Gastroesophageal sphincter (tissue), 4 donors: ENCODE results near the gene ANKS1A. TPM values are rescaled to one million over a fixed set of nuclear protein-coding genes. Genes with fewer than 3 reads are reported as not detected.

Source experiments
- ATAC-seq: fragments of 150-250 bp; one replicate; pipeline ENCODE4 v1.9.1; 2016; ENCODE audit warnings: mild to moderate bottlenecking, moderate library complexity
- H3K27ac ChIP-seq, 4 donors: fragments of 200-600 bp; sonication (generic) in 3 of 4; 1 replicate in 3 of 4; 2 replicates in 1 of 4; pipeline ENCODE4 v1.5.1; 2016 to 2019
- H3K27me3 ChIP-seq: fragments of 200-600 bp; sonication (generic); one replicate; pipeline ENCODE4 v1.5.1; 2019
- H3K36me3 ChIP-seq, 2 donors: fragments of 200-600 bp; sonication (generic); one replicate each; pipeline ENCODE4 v1.5.1; 2019; ENCODE audit warnings: control low read depth in 1 of 2
- H3K4me1 ChIP-seq, 3 donors: fragments of 200-600 bp; sonication (generic); 1 replicate in 2 of 3; 2 replicates in 1 of 3; pipeline ENCODE4 v1.5.1; 2016 to 2019; ENCODE audit warnings: control low read depth in 2 of 3
- H3K4me3 ChIP-seq, 2 donors: fragments of 200-600 bp; sonication (generic); one replicate each; pipeline ENCODE4 v1.5.1; 2019; ENCODE audit warnings: mild to moderate bottlenecking in 1 of 2, moderate library complexity in 1 of 2
- H3K9me3 ChIP-seq, 3 donors: fragments of 200-600 bp; sonication (generic); one replicate each; pipeline ENCODE4 v1.5.1; 2017 to 2019; ENCODE audit warnings: control low read depth in 2 of 3
- EP300 ChIP-seq: sonication (generic); formaldehyde crosslinking; IDR thresholded peaks from one replicate; pipeline ENCODE4 v1.6.1; 2017; ENCODE audit warnings: antibody characterized with exemption, mild to moderate bottlenecking
- POLR2A ChIP-seq, 2 donors: fragments of 450-650 bp; IDR thresholded peaks; one replicate each; pipeline ENCODE4 v1.6.1; 2017; ENCODE audit warnings: antibody characterized with exemption in 2 of 2, mild to moderate bottlenecking in 2 of 2, moderate library complexity in 1 of 2
- POLR2AphosphoS5 ChIP-seq: sonication (generic); formaldehyde crosslinking; IDR thresholded peaks from one replicate; pipeline ENCODE4 v1.6.1; 2017; ENCODE audit warnings: antibody characterized with exemption
- WGBS, 2 donors: methylation state at CpG; one replicate each; pipeline ENCODE4 v1.1.5; 2018; ENCODE audit warnings: low coverage in 1 of 2; 5-methylcytosine and 5-hydroxymethylcytosine counted together
- total RNA-seq, 4 donors: library from RNA; depleted of rRNA; stranded (reverse); fragments of >200 nt; gene quantifications; one replicate each; pipeline ENCODE4 v1.1.0, GENCODE V29; 2016
- TF ChIP-seq, protein P1 (sequence below), 4 experiments: fragments of 200-600 bp in 2 of 4; fragments of 450-650 bp in 2 of 4; sonication (generic) in 1 of 4; IDR thresholded peaks; one replicate each; pipeline ENCODE4 v1.5.1; 2017 to 2019; ENCODE audit warnings: antibody characterized with exemption in 4 of 4, mild to moderate bottlenecking in 2 of 4, moderate library complexity in 2 of 4

ANKS1A gene
- total RNA-seq, 4 donors from 2014 or later: 52.0 to 135 (median 88.4) TPM

- Histone ChIP-seq H3K27me3 (no peaks in the 10 kb centered on the region), H3K9me3 (no peaks in the 10 kb centered on the region), H3K4me3 (no peak overlapping the region), H3K4me1 (peaks cover 7 to 99% (median 14%) of the 10 kb centered on the region in 3 donors), H3K27ac (peak overlapping the region; percentile 11 to 97 (median 80)), H3K36me3 (peaks cover 0 to 97% of the 10 kb centered on the region in 2 donors)
- WGBS, 2 donors: 56 to 78% methylated on average over 5 to 6 of the region's 21 CpGs
- ATAC-seq: no peak
- no peak for TF ChIP-seq EP300
- TF ChIP-seq POLR2A (IDR thresholded peaks at IDR 0.05): no peak
- TF ChIP-seq, protein P1, sequence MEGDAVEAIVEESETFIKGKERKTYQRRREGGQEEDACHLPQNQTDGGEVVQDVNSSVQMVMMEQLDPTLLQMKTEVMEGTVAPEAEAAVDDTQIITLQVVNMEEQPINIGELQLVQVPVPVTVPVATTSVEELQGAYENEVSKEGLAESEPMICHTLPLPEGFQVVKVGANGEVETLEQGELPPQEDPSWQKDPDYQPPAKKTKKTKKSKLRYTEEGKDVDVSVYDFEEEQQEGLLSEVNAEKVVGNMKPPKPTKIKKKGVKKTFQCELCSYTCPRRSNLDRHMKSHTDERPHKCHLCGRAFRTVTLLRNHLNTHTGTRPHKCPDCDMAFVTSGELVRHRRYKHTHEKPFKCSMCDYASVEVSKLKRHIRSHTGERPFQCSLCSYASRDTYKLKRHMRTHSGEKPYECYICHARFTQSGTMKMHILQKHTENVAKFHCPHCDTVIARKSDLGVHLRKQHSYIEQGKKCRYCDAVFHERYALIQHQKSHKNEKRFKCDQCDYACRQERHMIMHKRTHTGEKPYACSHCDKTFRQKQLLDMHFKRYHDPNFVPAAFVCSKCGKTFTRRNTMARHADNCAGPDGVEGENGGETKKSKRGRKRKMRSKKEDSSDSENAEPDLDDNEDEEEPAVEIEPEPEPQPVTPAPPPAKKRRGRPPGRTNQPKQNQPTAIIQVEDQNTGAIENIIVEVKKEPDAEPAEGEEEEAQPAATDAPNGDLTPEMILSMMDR (IDR thresholded peaks at IDR 0.05): no peak
- no peak for TF ChIP-seq POLR2AphosphoS5
Measured at GRCh38 chr6:35058865-35059522, 169.9 kb downstream of the ANKS1A start.

- no peak for TF ChIP-seq POLR2AphosphoS5
- TF ChIP-seq, protein P1 (IDR thresholded peaks at IDR 0.05): no peak
- TF ChIP-seq EP300: no peak
- no peak for TF ChIP-seq POLR2A (IDR thresholded peaks at IDR 0.05)
- H3K27ac ChIP-seq: peak overlapping the region in 3 of 4 donors; percentile 74 to 97 (median 85)
- H3K36me3 ChIP-seq: peaks cover 0 to 97% of the 10 kb centered on the region in 2 donors
- H3K4me1 ChIP-seq: peaks cover 11 to 99% (median 16%) of the 10 kb centered on the region in 3 donors
- H3K4me3 ChIP-seq: no peak overlapping the region
- ATAC-seq: no peak
- no peaks in the 10 kb centered on the region for H3K27me3 ChIP-seq
- no peaks in the 10 kb centered on the region for H3K9me3 ChIP-seq
- 63% methylated on average over 8 of the region's 21 CpGs; no CpG with 5 or more reads in 1 of the 2 donors for WGBS, 2 donors
Measured at GRCh38 chr6:35059596-35060345, 170.7 kb downstream of the ANKS1A start.

GRCh38 chr6:35061102-35061615 is 172.1 kb downstream of the ANKS1A start:
- WGBS, 2 donors: 70 to 80% methylated on average over 3 of the region's 9 CpGs
- peaks cover 0 to 97% of the 10 kb centered on the region in 2 donors for H3K36me3 ChIP-seq
- ATAC-seq: no peak

GRCh38 chr6:35061651-35062410 is 172.8 kb downstream of the ANKS1A start:
- no peak overlapping the region for H3K4me3 ChIP-seq
- TF ChIP-seq POLR2A (IDR thresholded peaks at IDR 0.05) (no peak), POLR2AphosphoS5 (no peak), EP300 (no peak)
- TF ChIP-seq, protein P1 (IDR thresholded peaks at IDR 0.05): no peak
- H3K27me3 ChIP-seq: no peaks in the 10 kb centered on the region
- no peak for ATAC-seq
- peak overlapping the region in 3 of 4 donors; percentile 10 to 97 (median 85) for H3K27ac ChIP-seq
- 74 to 79% methylated on average over 6 to 8 of the region's 16 CpGs for WGBS, 2 donors
- H3K36me3 ChIP-seq: peaks cover 0 to 97% of the 10 kb centered on the region in 2 donors
- peaks cover 11 to 99% (median 16%) of the 10 kb centered on the region in 3 donors for H3K4me1 ChIP-seq
- no peaks in the 10 kb centered on the region for H3K9me3 ChIP-seq

More at GRCh38 chr6:35061102-35061615, 172.1 kb downstream of the ANKS1A start:
- no peak for TF ChIP-seq POLR2AphosphoS5
- TF ChIP-seq POLR2A (IDR thresholded peaks at IDR 0.05): no peak
- TF ChIP-seq, protein P1 (IDR thresholded peaks at IDR 0.05): no peak
- no peak for TF ChIP-seq EP300
- Histone ChIP-seq H3K4me1 (peaks cover 11 to 99% (median 16%) of the 10 kb centered on the region in 3 donors), H3K4me3 (no peak overlapping the region), H3K27ac (peak overlapping the region in 3 of 4 donors; percentile 10 to 97 (median 85)), H3K27me3 (no peaks in the 10 kb centered on the region), H3K9me3 (no peaks in the 10 kb centered on the region)
